Breast epithelium (tissue), 4 donors: Measurements from ENCODE around the gene PDSS1. TPM values are rescaled to one million over a fixed set of nuclear protein-coding genes. Genes with fewer than 3 reads are reported as not detected.
"Not testable (repeated sequence)": the region's sequence is repeated elsewhere in the genome, so short reads cannot be mapped to it uniquely, and the experiment has no call there.

Experiments used
- DNase-seq, 2 donors: peaks; one replicate each; pipeline ENCODE4 v3.0.0-alpha.2; 2019; ENCODE audit warnings: low spot score in 2 of 2
- H3K27ac ChIP-seq, 2 donors: fragments of 200-600 bp; sonication (generic) in 1 of 2; one replicate each; pipeline ENCODE4 v1.5.1; 2016 to 2019; ENCODE audit warnings: mild to moderate bottlenecking in 1 of 2
- H3K27me3 ChIP-seq, 2 donors: fragments of 200-600 bp; sonication (generic) in 1 of 2; one replicate each; pipeline versions ENCODE4 v1.5.1 to v1.6.0; 2017 to 2019; ENCODE audit warnings: control low read depth in 1 of 2, mild to moderate bottlenecking in 1 of 2
- H3K36me3 ChIP-seq: fragments of 200-600 bp; one replicate; pipeline ENCODE4 v1.5.1; 2019
- H3K4me1 ChIP-seq, 2 donors: fragments of 200-600 bp; sonication (generic); one replicate each; pipeline ENCODE4 v1.5.1; 2016 to 2019; ENCODE audit warnings: control low read depth in 1 of 2
- H3K4me3 ChIP-seq, 3 donors: fragments of 200-600 bp; sonication (generic); 1 replicate in 2 of 3; 2 replicates in 1 of 3; pipeline ENCODE4 v1.5.1; 2016 to 2019; ENCODE audit warnings: mild to moderate bottlenecking in 3 of 3, moderate library complexity in 2 of 3
- H3K9me3 ChIP-seq, 2 donors: fragments of 200-600 bp; sonication (generic) in 1 of 2; one replicate each; pipeline ENCODE4 v1.5.1; 2016 to 2019; ENCODE audit warnings: control low read depth in 1 of 2
- CTCF ChIP-seq, 3 donors: fragments of 450-650 bp; IDR thresholded peaks; one replicate each; pipeline ENCODE4 v1.5.1; 2016 to 2017; ENCODE audit warnings: antibody characterized with exemption in 3 of 3, mild to moderate bottlenecking in 3 of 3, moderate library complexity in 3 of 3
- POLR2A ChIP-seq: fragments of 450-650 bp; IDR thresholded peaks from one replicate; pipeline ENCODE4 v1.6.1; 2016; ENCODE audit warnings: antibody characterized with exemption, mild to moderate bottlenecking, moderate library complexity
- POLR2AphosphoS5 ChIP-seq, 3 donors: sonication (generic); formaldehyde crosslinking; IDR thresholded peaks; one replicate each; pipeline ENCODE4 v1.6.1; 2017; ENCODE audit warnings: antibody characterized with exemption in 3 of 3
- intact Hi-C: fragments of 100-400 bp; cut with DNase I; formaldehyde crosslinking; loops from one replicate; pipeline ENCODE4 v1.15.1; 2023; ENCODE audit warnings: low total_unique reads
- total RNA-seq, 3 donors: library from RNA; depleted of rRNA; stranded (reverse); fragments of >200 nt; gene quantifications; one replicate each; pipeline ENCODE4 v1.1.0, GENCODE V29; 2016

PDSS1 gene
- total RNA-seq, 3 donors from 2014 or later: 2.7 to 8.2 (median 7.8) TPM

- no peak for TF ChIP-seq CTCF (IDR thresholded peaks at IDR 0.05)
- TF ChIP-seq POLR2AphosphoS5 (IDR thresholded peaks at IDR 0.05): no peak
- no peak for TF ChIP-seq POLR2A
- intact Hi-C loops: no loop called here
- H3K4me3 ChIP-seq: no peak overlapping the region
- H3K27ac ChIP-seq: no peak overlapping the region
- no peaks in the 10 kb centered on the region for H3K27me3 ChIP-seq
- H3K4me1 ChIP-seq: no peaks in the 10 kb centered on the region
- no peaks in the 10 kb centered on the region for H3K36me3 ChIP-seq
- H3K9me3 ChIP-seq: no peaks in the 10 kb centered on the region
- DNase-seq: no peak
Observed at GRCh38 chr10:26690731-26691475, 6.6 kb upstream of the PDSS1 start.

GRCh38 chr10:26694536-26694935 is 3.0 kb upstream of the PDSS1 start:
- H3K4me1 ChIP-seq, H3K4me3 ChIP-seq, H3K27ac ChIP-seq, H3K36me3 ChIP-seq, intact Hi-C loops, H3K27me3 ChIP-seq, H3K9me3 ChIP-seq, DNase-seq: not testable (repeated sequence)

GRCh38 chr10:26696786-26697162 is 727 bp upstream of the PDSS1 start:
- intact Hi-C loops: no loop called here
- TF ChIP-seq POLR2AphosphoS5 (IDR thresholded peaks at IDR 0.05) (no peak), CTCF (IDR thresholded peaks at IDR 0.05) (no peak), POLR2A (no peak)
- peak overlapping the region; percentile 80 to 84 for H3K27ac ChIP-seq
- no peaks in the 10 kb centered on the region for H3K36me3 ChIP-seq
- peak overlapping the region; percentile 58 to 93 (median 92) for H3K4me3 ChIP-seq
- peaks cover 4 to 6% of the 10 kb centered on the region in 2 donors for H3K4me1 ChIP-seq
- H3K27me3 ChIP-seq: no peaks in the 10 kb centered on the region
- no peaks in the 10 kb centered on the region for H3K9me3 ChIP-seq
- no peak for DNase-seq

- Histone ChIP-seq H3K27me3 (no peaks in the 10 kb centered on the region), H3K9me3 (no peaks in the 10 kb centered on the region), H3K4me1 (peaks cover 4 to 6% of the 10 kb centered on the region in 2 donors), H3K4me3 (peak overlapping the region; percentile 58 to 93 (median 92)), H3K36me3 (no peaks in the 10 kb centered on the region), H3K27ac (peak overlapping the region; percentile 80 to 84)
- TF ChIP-seq POLR2AphosphoS5 (IDR thresholded peaks at IDR 0.05) (no peak), POLR2A (no peak), CTCF (IDR thresholded peaks at IDR 0.05) (no peak)
- no peak for DNase-seq
- intact Hi-C loops: no loop called here
Observed at GRCh38 chr10:26697922-26698608, 564 bp downstream of the PDSS1 start.

GRCh38 chr10:26698909-26699308 is 1.4 kb downstream of the PDSS1 start:
- no peaks in the 10 kb centered on the region for H3K27me3 ChIP-seq
- H3K9me3 ChIP-seq: no peaks in the 10 kb centered on the region
- no peak overlapping the region for H3K27ac ChIP-seq
- no peaks in the 10 kb centered on the region for H3K36me3 ChIP-seq
- peaks cover 4 to 6% of the 10 kb centered on the region in 2 donors for H3K4me1 ChIP-seq
- no peak for DNase-seq
- no peak for TF ChIP-seq CTCF (IDR thresholded peaks at IDR 0.05)
- no peak for TF ChIP-seq POLR2AphosphoS5 (IDR thresholded peaks at IDR 0.05)
- TF ChIP-seq POLR2A: no peak
- H3K4me3 ChIP-seq: peak overlapping the region in 1 of 3 donors; percentile 92
- intact Hi-C loops: no loop called here
